Retina (tissue), 1 donor: ENCODE measurements around the gene SEMA5A.

Experiments
- DNase-seq: peaks from one replicate; pipeline ENCODE4 v3.0.0-alpha.2; 2016

Gene SEMA5A

GRCh38 chr5:9244417-9244816 lies 301.5 kb downstream of the SEMA5A start:
- no peak for DNase-seq

GRCh38 chr5:9241479-9242305 lies 304.2 kb downstream of the SEMA5A start:
- DNase-seq, result no peak

GRCh38 chr5:9240431-9240830 lies 305.4 kb downstream of the SEMA5A start:
- DNase-seq, result no peak

GRCh38 chr5:9239626-9240025 lies 306.2 kb downstream of the SEMA5A start:
- no peak for DNase-seq

- DNase-seq, result no peak
These were observed 306.8 kb downstream of the SEMA5A start for GRCh38 chr5:9239071-9239470.

- no peak for DNase-seq
These were observed 312.2 kb downstream of the SEMA5A start for GRCh38 chr5:9233712-9234111.

- DNase-seq, result no peak
These were observed 312.8 kb downstream of the SEMA5A start for GRCh38 chr5:9233035-9233434.

GRCh38 chr5:9231842-9232241 lies 314.0 kb downstream of the SEMA5A start:
- DNase-seq, result no peak

GRCh38 chr5:9230355-9230754 lies 315.5 kb downstream of the SEMA5A start:
- DNase-seq, result no peak

GRCh38 chr5:9226016-9226536 lies 319.8 kb downstream of the SEMA5A start:
- DNase-seq, result no peak

GRCh38 chr5:9222054-9222976 lies 323.6 kb downstream of the SEMA5A start:
- peak; percentile 62 for DNase-seq

- DNase-seq, result no peak
These were observed 327.5 kb downstream of the SEMA5A start for GRCh38 chr5:9218358-9218757.

GRCh38 chr5:9212605-9213004 lies 333.3 kb downstream of the SEMA5A start:
- no peak for DNase-seq

GRCh38 chr5:9209846-9210492 lies 335.9 kb downstream of the SEMA5A start:
- DNase-seq, result no peak

- DNase-seq, result no peak
These were observed 338.0 kb downstream of the SEMA5A start for GRCh38 chr5:9207817-9208418.

- DNase-seq, result no peak
These were observed 343.2 kb downstream of the SEMA5A start for GRCh38 chr5:9202636-9203035.

- no peak for DNase-seq
These were observed 344.1 kb downstream of the SEMA5A start for GRCh38 chr5:9201761-9202160.

GRCh38 chr5:9201011-9201410 lies 344.9 kb downstream of the SEMA5A start:
- no peak for DNase-seq

- no peak for DNase-seq
These were observed 347.5 kb downstream of the SEMA5A start for GRCh38 chr5:9198394-9198793.

- no peak for DNase-seq
These were observed 348.0 kb downstream of the SEMA5A start for GRCh38 chr5:9197881-9198260.

- DNase-seq, result peak; percentile 86
These were observed 349.3 kb downstream of the SEMA5A start for GRCh38 chr5:9196403-9197227.

GRCh38 chr5:9194509-9194908 lies 351.4 kb downstream of the SEMA5A start:
- no peak for DNase-seq
